Erythroblast (primary cell): ENCODE results near the gene MUC20.

Source experiments
- GATA1 ChIP-seq: IDR thresholded peaks from 2 replicates; pipeline ENCODE4 v1.6.1; 2011; ENCODE audit warnings: low read depth, mild to moderate bottlenecking, control low read depth, low read length, moderate library complexity
- POLR2A ChIP-seq: IDR thresholded peaks from 2 replicates; pipeline ENCODE4 v1.6.1; 2011; ENCODE audit warnings: mild to moderate bottlenecking, low read length

- no peak for TF ChIP-seq POLR2A
- TF ChIP-seq GATA1, result no peak
Observed at GRCh38 chr3:195763843-195764825, 43.4 kb downstream of the MUC20 start.
